WTC11 (cell line): Measurements from ENCODE around the gene LMF2. TPM values are rescaled to one million over a fixed set of nuclear protein-coding genes. Genes with fewer than 3 reads are reported as not detected.

Source experiments
- ATAC-seq: fragments of 200-7000 bp; cut with Tn5 transposase; 2 replicates; pipeline ENCODE4 v1.10.0; 2021; ENCODE audit warnings: mild to moderate bottlenecking, moderate library complexity
- CTCF ChIA-PET: fragments of 300-600 bp; sonication (Branson Sonifier 250); formaldehyde crosslinking; loops from one replicate; lab custom pipeline; 2021; ENCODE audit warnings: antibody characterized with exemption; lab: Charles Lee
- POLR2A ChIA-PET: fragments of 350-600 bp; sonication (Branson Sonifier 250); formaldehyde crosslinking; loops from one replicate; lab custom pipeline; 2021; ENCODE audit warnings: antibody characterized with exemption; lab: Charles Lee
- DNase-seq: peaks from one replicate; pipeline ENCODE4 v3.0.0; 2021; ENCODE audit warnings: low spot score
- H3K27ac Mint-ChIP-seq: 2 replicates; pipeline ENCODE4 v1.8.0; 2021; ENCODE audit warnings: mixed read lengths
- H3K27me3 Mint-ChIP-seq: 2 replicates; pipeline ENCODE4 v1.8.0; 2021; ENCODE audit warnings: low read depth, mild to moderate bottlenecking, moderate library complexity, mixed read lengths
- H3K36me3 Mint-ChIP-seq: 2 replicates; pipeline ENCODE4 v1.8.0; 2021; ENCODE audit warnings: mixed read lengths
- H3K4me1 Mint-ChIP-seq: 2 replicates; pipeline ENCODE4 v1.8.0; 2022; ENCODE audit warnings: mixed read lengths
- H3K4me3 Mint-ChIP-seq: 2 replicates; pipeline ENCODE4 v1.8.0; 2021; ENCODE audit warnings: mild to moderate bottlenecking, moderate library complexity, mixed read lengths
- H3K9me3 Mint-ChIP-seq: 2 replicates; pipeline ENCODE4 v1.8.0; 2021; ENCODE audit warnings: mixed read lengths
- AFF4 ChIP-seq: sonication (generic); formaldehyde crosslinking; IDR thresholded peaks from 2 replicates; pipeline ENCODE4 v1.8.1; 2023; ENCODE audit warnings: mild to moderate bottlenecking, missing genetic modification reagents, borderline replicate concordance
- ETV6 ChIP-seq: sonication (generic); formaldehyde crosslinking; IDR thresholded peaks from 2 replicates; pipeline ENCODE4 v1.8.1; 2022; ENCODE audit warnings: mild to moderate bottlenecking, missing genetic modification reagents
- FOXP4 ChIP-seq: sonication (generic); formaldehyde crosslinking; IDR thresholded peaks from 2 replicates; pipeline ENCODE4 v1.8.0; 2022; ENCODE audit warnings: mild to moderate bottlenecking, missing genetic modification reagents
- GRHL2 ChIP-seq: fragments of 250-450 bp; sonication (Bioruptor Pico); IDR thresholded peaks from 2 replicates; pipeline ENCODE4 v1.8.0; 2022; ENCODE audit warnings: mild to moderate bottlenecking, moderate library complexity; ENCODE audit not compliant: insufficient replicate concordance, severe bottlenecking
- JUN ChIP-seq: sonication (generic); formaldehyde crosslinking; IDR thresholded peaks from 2 replicates; pipeline ENCODE4 v1.8.0; 2023; ENCODE audit warnings: mild to moderate bottlenecking, missing genetic modification reagents
- KAT7 ChIP-seq: sonication (generic); formaldehyde crosslinking; IDR thresholded peaks from 2 replicates; pipeline ENCODE4 v1.8.1; 2023; ENCODE audit warnings: missing genetic modification reagents, mild to moderate bottlenecking, borderline replicate concordance
- NR3C1 ChIP-seq: sonication (generic); formaldehyde crosslinking; conservative IDR thresholded peaks from 2 replicates; pipeline ENCODE4 v1.8.1; 2023; ENCODE audit warnings: low read depth, mild to moderate bottlenecking, missing genetic modification reagents
- TEAD4 ChIP-seq: sonication (generic); formaldehyde crosslinking; IDR thresholded peaks from 2 replicates; pipeline ENCODE4 v1.8.0; 2022; ENCODE audit warnings: mild to moderate bottlenecking, missing genetic modification reagents
- TP53 ChIP-seq: sonication (generic); formaldehyde crosslinking; IDR thresholded peaks from 2 replicates; pipeline ENCODE4 v1.8.1; 2023; ENCODE audit warnings: mild to moderate bottlenecking, missing genetic modification reagents
- ZNF232 ChIP-seq: sonication (generic); formaldehyde crosslinking; IDR thresholded peaks from 2 replicates; pipeline ENCODE4 v1.8.0; 2022; ENCODE audit warnings: mild to moderate bottlenecking, missing genetic modification reagents
- ZNF423 ChIP-seq: fragments of 250-450 bp; sonication (Bioruptor Pico); IDR thresholded peaks from 2 replicates; pipeline ENCODE4 v2.1.2; 2022; ENCODE audit warnings: mild to moderate bottlenecking, moderate library complexity
- total RNA-seq: library from RNA; stranded (reverse); gene quantifications from 3 replicates; pipeline ENCODE4 v1.2.3, GENCODE V29; 2021

LMF2 gene
- total RNA-seq, 1 experiment from 2014 or later, result 43.7 TPM

- no peak for TF ChIP-seq GRHL2 (CRISPR knock-in tag)
Observed at GRCh38 chr22:50473855-50474671, 33.4 kb downstream of the LMF2 start (continued).

GRCh38 chr22:50473088-50473487, 34.4 kb downstream of the LMF2 start:
- Mint-ChIP-seq H3K4me1 (peaks cover 38% of the 10 kb centered on the region), H3K27ac (peak overlapping the region; percentile 77), H3K36me3 (no peaks in the 10 kb centered on the region), H3K4me3 (peak overlapping the region; percentile 87), H3K27me3 (peaks cover 12% of the 10 kb centered on the region), H3K9me3 (no peaks in the 10 kb centered on the region)
- POLR2A ChIA-PET, result no interaction called here
- no peak for TF ChIP-seq TEAD4 (CRISPR knock-in tag)
- TF ChIP-seq TP53 (CRISPR knock-in tag), result no peak
- TF ChIP-seq ZNF423 (CRISPR knock-in tag), result no peak
- DNase-seq, result no peak
- peak; percentile 11; the same call in 1 of the 2 replicates for ATAC-seq
- CTCF ChIA-PET, result interaction anchor here (0.6 to 1.8 kb wide), 10 partner anchors 8 to 142 kb away, joined by 3 to 5 read pairs (median 4); partner anchors contain the start of genes ADM2 and SCO2

GRCh38 chr22:50471962-50472361, 35.5 kb downstream of the LMF2 start:
- no peak for ATAC-seq
- TF ChIP-seq ETV6 (CRISPR knock-in tag), result no peak
- no peak for TF ChIP-seq KAT7 (CRISPR knock-in tag)
- no peak for TF ChIP-seq FOXP4
- TF ChIP-seq JUN (CRISPR knock-in tag), result no peak
- ChIA-PET POLR2A (no interaction called here), CTCF (interaction anchor here (1.2 to 1.5 kb wide), 2 partner anchors 9 to 26 kb away, joined by 3 to 5 read pairs; partner anchors contain the start of gene ADM2)
- H3K27me3 Mint-ChIP-seq, result peaks cover 8% of the 10 kb centered on the region
- no peak for DNase-seq
- no peak overlapping the region for H3K4me3 Mint-ChIP-seq
- H3K27ac Mint-ChIP-seq, result peak overlapping the region; percentile 41; the same call in 1 of the 2 replicates
- H3K9me3 Mint-ChIP-seq, result no peaks in the 10 kb centered on the region
- peaks cover 34% of the 10 kb centered on the region for H3K4me1 Mint-ChIP-seq
- H3K36me3 Mint-ChIP-seq, result peaks cover under 1% of the 10 kb centered on the region

- no peak overlapping the region for H3K4me3 Mint-ChIP-seq
- no peak for ATAC-seq
- H3K36me3 Mint-ChIP-seq, result peaks cover 5% of the 10 kb centered on the region
- H3K27ac Mint-ChIP-seq, result no peak overlapping the region
- no peak for DNase-seq
- H3K9me3 Mint-ChIP-seq, result no peaks in the 10 kb centered on the region
- CTCF ChIA-PET, result interaction anchor here (1.3 to 1.7 kb wide), 3 partner anchors 26 to 91 kb away, joined by 4 to 6 read pairs (median 6); partner anchors contain the start of genes SCO2 and SYCE3
- peaks cover 4% of the 10 kb centered on the region for H3K27me3 Mint-ChIP-seq
- H3K4me1 Mint-ChIP-seq, result peaks cover 29% of the 10 kb centered on the region
- POLR2A ChIA-PET, result no interaction called here
- TF ChIP-seq AFF4 (CRISPR knock-in tag), result no peak
- no peak for TF ChIP-seq ZNF232 (CRISPR knock-in tag)
- no peak for TF ChIP-seq NR3C1 (CRISPR knock-in tag)
Observed at GRCh38 chr22:50471197-50471847, 36.2 kb downstream of the LMF2 start.
